Measurements from ENCODE around the gene FYTTD1.
"Not testable (repeated sequence)": the region's sequence is repeated elsewhere in the genome, so short reads cannot be mapped to it uniquely, and the experiment has no call there.

Gene FYTTD1

GRCh38 chr3:197749601-197750395 lies at the start of gene FYTTD1:
Gene FYTTD1, plus strand, starts transcription at chr3:197749883. Its CDS starts 89 bp downstream, at chr3:197749972.
- peak; percentile 90 for DNase-seq (ENCODE audit: low spot score)

GRCh38 chr3:197700095-197700494 lies 49.6 kb upstream of the FYTTD1 start:
- DNase-seq (ENCODE audit: low spot score), result no peak

- no peak for DNase-seq (ENCODE audit: low spot score)
Observed at GRCh38 chr3:197701841-197702240, 47.8 kb upstream of the FYTTD1 start.

GRCh38 chr3:197706658-197707057 lies 43.0 kb upstream of the FYTTD1 start:
- DNase-seq (ENCODE audit: low spot score), result peak; percentile 7

GRCh38 chr3:197709135-197709534 lies 40.5 kb upstream of the FYTTD1 start:
- no peak for DNase-seq (ENCODE audit: low spot score)

- not testable (repeated sequence) for DNase-seq (ENCODE audit: low spot score)
Observed at GRCh38 chr3:197710965-197711364, 38.7 kb upstream of the FYTTD1 start.

GRCh38 chr3:197711973-197712707 lies 37.5 kb upstream of the FYTTD1 start:
- peak; percentile 90 for DNase-seq (ENCODE audit: low spot score)

- no peak for DNase-seq (ENCODE audit: low spot score)
Observed at GRCh38 chr3:197713477-197713822, 36.2 kb upstream of the FYTTD1 start.

- no peak for DNase-seq (ENCODE audit: low spot score)
Observed at GRCh38 chr3:197714251-197714650, 35.4 kb upstream of the FYTTD1 start.

- no peak for DNase-seq (ENCODE audit: low spot score)
Observed at GRCh38 chr3:197718891-197719290, 30.8 kb upstream of the FYTTD1 start.

GRCh38 chr3:197720694-197721093 lies 29.0 kb upstream of the FYTTD1 start:
- DNase-seq (ENCODE audit: low spot score), result no peak

GRCh38 chr3:197722734-197723133 lies 26.9 kb upstream of the FYTTD1 start:
- no peak for DNase-seq (ENCODE audit: low spot score)

GRCh38 chr3:197727878-197728277 lies 21.8 kb upstream of the FYTTD1 start:
- not testable (repeated sequence) for DNase-seq (ENCODE audit: low spot score)

- DNase-seq (ENCODE audit: low spot score), result no peak
Observed at GRCh38 chr3:197728487-197728886, 21.2 kb upstream of the FYTTD1 start.

GRCh38 chr3:197730200-197730599 lies 19.5 kb upstream of the FYTTD1 start:
- DNase-seq (ENCODE audit: low spot score), result peak; percentile 23

GRCh38 chr3:197730770-197731169 lies 18.9 kb upstream of the FYTTD1 start:
- DNase-seq (ENCODE audit: low spot score), result not testable (repeated sequence)

GRCh38 chr3:197731483-197731882 lies 18.2 kb upstream of the FYTTD1 start:
- not testable (repeated sequence) for DNase-seq (ENCODE audit: low spot score)

GRCh38 chr3:197733042-197733441 lies 16.6 kb upstream of the FYTTD1 start:
- DNase-seq (ENCODE audit: low spot score), result no peak

GRCh38 chr3:197734667-197735318 lies 14.9 kb upstream of the FYTTD1 start:
- DNase-seq (ENCODE audit: low spot score), result no peak

GRCh38 chr3:197736010-197736490 lies 13.6 kb upstream of the FYTTD1 start:
- DNase-seq (ENCODE audit: low spot score), result peak; percentile 23

GRCh38 chr3:197736491-197737318 lies 13.0 kb upstream of the FYTTD1 start, which contains the start of gene RUBCN:
Gene RUBCN, minus strand, starts transcription at chr3:197736904. Its CDS starts 185 bp downstream, at chr3:197736719.
- DNase-seq (ENCODE audit: low spot score), result peak; percentile 94

- no peak for DNase-seq (ENCODE audit: low spot score)
Observed at GRCh38 chr3:197737319-197737649, 12.4 kb upstream of the FYTTD1 start.
